NCI-H2196 treated with DMSO at 0.1 percent for 48 hours (cell line): ENCODE results near the gene CDKAL1.
A peak's percentile ranks its signal among the peaks of the same experiment; 100 is the strongest.
"Not testable (repeated sequence)": the region's sequence is repeated elsewhere in the genome, so short reads cannot be mapped to it uniquely, and the experiment has no call there.

Source experiments
- DNase-seq: peaks from one replicate; lab custom pipeline; 2025; ENCODE audit not compliant: unreplicated experiment; lab: John Stamatoyannopoulos, UW

CDKAL1 gene

DNA sequence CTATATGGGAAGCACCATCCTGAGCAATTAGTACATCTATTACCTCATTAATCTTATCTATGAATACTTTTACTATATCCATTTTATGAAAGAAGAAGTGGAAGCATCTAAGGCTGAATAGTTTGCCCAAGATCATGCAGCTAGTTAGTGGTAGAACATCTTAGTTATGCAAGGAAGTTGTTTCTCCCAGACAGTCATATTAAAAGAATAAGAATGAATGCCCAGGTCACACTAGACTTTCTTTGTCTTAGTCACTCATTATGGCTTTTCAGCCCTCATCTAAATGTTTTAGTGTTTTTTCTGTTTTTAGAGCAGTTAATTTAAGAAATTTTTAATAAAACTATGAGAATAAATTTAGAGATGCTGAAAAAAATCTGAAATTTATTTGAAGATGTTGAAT lies 517.5 kb downstream of the CDKAL1 start:
- DNase-seq, result no peak

DNA sequence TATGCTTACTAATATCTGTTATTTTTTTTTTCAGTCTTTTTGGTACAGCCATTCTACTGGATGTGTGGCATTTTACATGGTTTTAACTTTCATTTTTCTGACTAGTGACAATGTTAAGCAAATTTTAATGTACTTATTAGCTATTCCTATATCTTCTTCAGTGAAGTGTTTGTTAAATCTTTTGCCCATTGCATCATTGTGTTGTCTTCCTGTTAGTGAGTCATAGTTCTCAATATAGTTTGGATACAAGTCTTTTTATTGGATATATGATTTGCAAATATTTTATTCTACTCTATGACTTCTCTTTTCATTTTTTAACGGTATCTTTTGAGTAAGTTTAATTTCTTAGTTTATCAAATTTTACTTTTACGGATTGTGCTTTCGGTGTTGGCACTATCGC lies 519.4 kb downstream of the CDKAL1 start:
- DNase-seq, result no peak

DNA sequence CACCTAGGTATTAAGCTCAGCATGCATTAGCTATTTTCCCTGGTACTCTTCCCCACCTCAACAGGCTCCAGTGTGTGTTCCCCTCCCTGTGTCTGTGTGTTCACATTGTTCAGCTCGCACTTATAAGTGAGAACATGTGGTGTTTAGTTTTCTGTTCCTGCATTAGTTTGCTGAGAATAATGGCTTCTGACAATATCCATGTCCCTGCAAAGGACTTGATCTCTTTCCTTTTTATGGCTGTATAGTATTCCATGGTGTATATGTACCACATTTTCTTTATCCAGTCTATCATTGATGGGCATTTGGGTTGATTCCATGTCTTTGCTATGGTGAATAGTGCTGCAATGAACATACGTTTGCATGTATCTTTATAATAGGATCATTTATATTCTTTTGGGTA lies 521.2 kb downstream of the CDKAL1 start:
- DNase-seq, result not testable (repeated sequence)

DNA sequence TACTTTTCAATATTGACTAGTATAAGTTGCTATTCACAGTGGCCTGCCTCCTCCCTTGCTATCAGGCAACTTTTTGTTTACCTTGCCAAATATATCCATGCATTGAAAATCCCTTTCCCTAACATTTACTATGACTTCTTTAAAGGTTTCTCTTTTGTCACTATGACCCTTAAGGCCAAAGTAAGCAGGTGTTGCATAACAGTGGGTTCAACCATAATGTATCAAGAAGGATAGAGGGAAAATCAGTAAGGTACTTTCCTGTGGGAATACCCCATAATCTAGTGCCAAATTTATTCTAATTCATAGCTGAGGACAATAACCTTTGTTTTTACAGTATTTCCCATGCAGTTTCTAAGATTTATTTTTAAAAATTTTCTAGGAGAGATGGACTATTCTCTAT lies 527.6 kb downstream of the CDKAL1 start:
- DNase-seq, result no peak

- DNase-seq, result no peak
These were observed 530.6 kb downstream of the CDKAL1 start for GRCh38 chr6:21064756-21065340.

DNA sequence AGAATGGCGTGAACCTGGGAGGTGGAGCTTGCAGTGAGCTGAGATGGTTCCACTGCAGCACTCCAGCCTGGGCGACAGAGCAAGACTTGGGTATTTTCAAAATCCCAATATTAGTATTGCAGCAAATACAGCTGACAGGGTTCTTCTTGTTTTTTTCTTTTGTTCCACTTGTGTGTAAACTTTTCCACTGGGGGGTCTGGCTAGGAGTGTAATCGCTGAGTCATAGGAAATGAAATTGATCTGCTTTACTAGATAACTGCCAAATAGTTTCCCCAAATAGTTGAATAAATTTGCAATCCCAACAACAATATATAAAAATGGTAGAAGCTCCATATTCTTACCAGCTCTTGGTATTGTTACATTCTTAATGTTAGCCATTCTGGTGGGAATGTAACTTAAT lies 533.3 kb downstream of the CDKAL1 start:
- no peak for DNase-seq

GRCh38 chr6:21070620-21071019 lies 536.4 kb downstream of the CDKAL1 start:
- no peak for DNase-seq

DNA sequence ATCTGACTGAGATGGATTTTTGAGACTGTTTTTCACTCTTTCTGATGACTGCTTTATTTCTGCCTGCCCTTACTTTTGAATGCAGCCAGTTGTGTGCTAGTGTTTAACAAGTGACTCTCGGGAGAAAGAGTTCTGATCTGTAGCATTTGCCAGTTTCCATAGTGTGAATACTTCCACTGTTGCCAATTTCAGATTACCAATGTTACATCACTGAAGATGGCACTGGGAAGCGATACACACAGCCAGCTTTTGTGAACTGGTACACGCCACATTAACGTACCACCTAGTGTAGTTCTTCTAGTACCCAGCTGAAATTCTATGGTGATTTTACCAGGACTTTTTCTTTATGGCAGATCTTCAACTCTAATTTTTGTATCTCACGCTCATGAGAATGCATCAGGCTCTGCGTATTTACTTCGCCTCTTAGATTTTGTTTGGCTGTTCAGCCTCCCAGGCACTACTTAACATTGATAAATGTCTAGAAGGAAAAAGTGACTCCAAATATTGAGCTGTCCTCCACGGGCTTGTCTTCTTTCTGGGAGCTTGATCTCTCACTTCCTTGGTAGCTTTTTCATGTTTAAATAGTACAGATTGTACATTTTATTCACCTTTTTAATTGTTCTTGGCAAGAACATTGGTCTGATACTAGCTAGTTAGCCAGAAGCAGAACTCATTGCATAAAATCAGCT lies 537.7 kb downstream of the CDKAL1 start:
- DNase-seq, result no peak

GRCh38 chr6:21073318-21073839 lies 539.1 kb downstream of the CDKAL1 start:
- DNase-seq, result no peak

DNA sequence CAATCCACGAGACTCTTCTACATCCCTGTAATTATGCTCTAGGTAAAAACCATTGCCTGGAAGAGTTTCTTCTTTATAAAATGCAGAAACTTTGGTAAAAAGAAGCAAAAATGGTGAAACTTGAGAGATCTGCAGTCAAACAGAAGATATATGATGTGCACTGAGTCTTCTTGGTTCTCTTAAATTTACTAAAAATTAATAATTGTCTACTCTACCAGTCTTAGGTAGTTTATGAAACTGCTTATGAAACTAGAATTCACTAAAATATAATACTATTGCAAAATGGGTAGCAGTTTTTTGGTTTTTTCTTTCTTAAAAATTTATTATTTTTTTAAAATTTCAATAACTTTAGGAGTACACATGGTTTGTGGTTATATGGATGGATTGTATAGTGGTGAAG lies 540.2 kb downstream of the CDKAL1 start:
- no peak for DNase-seq

DNA sequence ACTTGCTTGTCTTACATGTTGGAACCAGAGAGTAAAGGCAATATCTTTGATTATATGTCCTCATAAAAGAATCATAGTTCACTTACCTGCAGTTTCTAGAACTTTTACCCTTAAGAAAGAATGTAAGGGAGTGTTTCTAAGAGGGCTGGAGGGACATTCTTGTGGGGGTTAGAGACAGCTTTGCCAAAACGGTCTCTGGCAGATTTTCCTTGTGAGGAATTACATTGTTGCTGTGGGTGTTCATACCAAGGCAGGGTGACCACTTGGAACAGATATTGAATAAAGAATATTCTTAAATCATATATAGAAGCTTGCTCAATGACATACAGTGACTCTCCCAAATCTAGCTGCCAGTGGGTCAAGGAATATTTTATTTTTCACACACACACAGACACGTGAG lies 541.7 kb downstream of the CDKAL1 start:
- DNase-seq, result no peak

- no peak for DNase-seq
These were observed 544.2 kb downstream of the CDKAL1 start for GRCh38 chr6:21078497-21078896.

DNA sequence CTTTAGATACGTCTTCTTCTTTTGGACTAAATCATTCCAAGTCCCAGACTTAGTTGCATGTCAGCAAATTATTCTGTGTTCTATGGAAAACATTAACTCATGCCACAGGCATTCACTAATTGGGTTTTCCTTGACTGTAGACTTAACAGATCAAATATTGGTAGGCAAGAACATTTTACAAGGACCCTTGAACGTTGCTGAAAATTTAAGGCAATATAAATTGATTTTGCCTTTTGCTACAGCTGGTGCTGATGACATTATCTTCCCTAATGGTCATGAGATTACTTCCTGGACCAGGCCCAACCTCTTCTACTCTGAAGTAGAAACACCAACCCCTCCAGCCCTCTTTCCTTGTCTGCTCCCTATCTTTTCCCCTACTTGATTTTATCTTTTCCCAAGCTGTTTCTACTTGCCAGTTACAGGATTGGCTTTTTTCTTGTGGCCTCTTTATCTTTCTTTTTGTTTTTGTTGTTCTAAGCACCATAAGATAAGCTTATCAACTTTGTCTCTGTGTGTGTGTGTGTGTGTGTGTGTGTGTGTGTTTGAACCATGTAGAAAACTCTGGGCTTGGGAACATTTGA lies 545.3 kb downstream of the CDKAL1 start:
- no peak for DNase-seq

- DNase-seq, result no peak
These were observed 546.0 kb downstream of the CDKAL1 start for GRCh38 chr6:21080221-21080620.

GRCh38 chr6:21082091-21082490 lies 547.8 kb downstream of the CDKAL1 start:
- no peak for DNase-seq

- DNase-seq, result no peak
These were observed 549.5 kb downstream of the CDKAL1 start for GRCh38 chr6:21083708-21084107.

- DNase-seq, result no peak
These were observed 550.4 kb downstream of the CDKAL1 start for GRCh38 chr6:21084656-21085055.

- no peak for DNase-seq
These were observed 551.0 kb downstream of the CDKAL1 start for GRCh38 chr6:21085211-21085610.

DNA sequence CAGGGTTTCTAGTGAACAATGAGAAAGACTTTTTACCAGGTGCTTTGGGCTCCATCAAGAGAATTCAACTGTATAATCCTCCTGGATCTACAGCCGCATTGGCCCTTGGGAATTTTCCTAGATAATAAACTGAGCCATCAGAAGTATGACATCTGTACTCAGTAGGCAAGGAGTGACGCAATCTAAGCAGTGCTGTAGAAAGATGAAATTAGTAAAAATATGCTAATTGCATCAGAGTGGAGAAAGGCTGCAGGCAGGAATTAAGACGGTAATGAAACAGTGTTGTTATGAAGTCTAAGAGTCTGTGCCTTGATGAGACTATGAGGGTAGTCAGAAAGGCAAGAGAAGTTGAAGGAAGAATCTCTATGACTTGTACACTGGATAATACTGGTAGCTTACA lies 551.4 kb downstream of the CDKAL1 start:
- DNase-seq, result no peak

DNA sequence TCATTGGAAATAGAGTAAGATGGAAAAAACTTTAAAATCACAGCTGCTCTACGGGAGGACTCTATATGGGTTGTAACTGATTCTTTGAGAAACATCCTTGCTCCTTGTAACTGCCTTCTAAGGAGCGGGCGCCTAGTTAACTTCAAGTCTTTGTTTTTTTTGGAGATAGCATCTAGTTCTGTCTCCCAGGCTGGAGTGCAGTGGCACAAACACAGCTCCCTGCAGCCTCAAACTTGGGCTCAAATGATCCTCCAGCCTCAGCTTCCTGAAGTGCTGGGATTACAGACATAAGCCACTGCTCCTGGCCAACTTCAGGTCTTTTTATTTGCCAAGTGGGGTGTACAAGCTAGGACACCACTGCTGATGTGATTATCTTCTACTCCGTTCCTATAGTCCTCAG lies 552.9 kb downstream of the CDKAL1 start:
- DNase-seq, result no peak

- peak; percentile 37 for DNase-seq
These were observed 557.2 kb downstream of the CDKAL1 start for GRCh38 chr6:21091411-21091810.

DNA sequence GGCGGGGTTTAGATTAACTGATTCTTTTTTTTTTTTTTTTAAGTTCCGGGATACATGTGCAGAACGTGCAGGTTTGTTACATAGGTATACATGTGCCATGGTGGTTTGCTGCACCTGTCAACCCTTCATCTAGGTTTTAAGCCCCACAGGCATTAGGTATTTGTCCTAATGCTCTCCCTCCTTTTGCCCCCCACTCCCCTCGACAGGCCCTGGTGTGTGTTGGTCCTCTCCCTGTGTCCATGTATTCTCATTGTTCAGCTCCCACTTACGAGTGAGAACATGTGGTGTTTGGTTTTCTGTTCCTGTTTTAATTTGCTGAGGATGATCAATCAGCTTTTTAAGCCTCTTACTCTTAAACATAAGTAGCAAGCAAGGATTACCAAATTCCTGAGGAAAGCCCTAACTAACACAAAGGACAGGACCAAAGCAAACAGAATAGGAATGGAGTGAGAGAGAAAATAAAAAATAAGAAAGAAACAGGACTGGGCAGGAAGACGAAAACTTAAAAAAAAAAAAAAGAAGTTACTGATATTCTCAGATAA lies 558.0 kb downstream of the CDKAL1 start:
- DNase-seq, result not testable (repeated sequence)
